ENCODE results near the gene AMER2. TPM values are rescaled to one million over a fixed set of nuclear protein-coding genes. Genes with fewer than 3 reads are reported as not detected.

AMER2 gene
- total and polyA plus RNA-seq, 2 experiments from 2014 or later: 0.09 to 0.15 TPM

DNA sequence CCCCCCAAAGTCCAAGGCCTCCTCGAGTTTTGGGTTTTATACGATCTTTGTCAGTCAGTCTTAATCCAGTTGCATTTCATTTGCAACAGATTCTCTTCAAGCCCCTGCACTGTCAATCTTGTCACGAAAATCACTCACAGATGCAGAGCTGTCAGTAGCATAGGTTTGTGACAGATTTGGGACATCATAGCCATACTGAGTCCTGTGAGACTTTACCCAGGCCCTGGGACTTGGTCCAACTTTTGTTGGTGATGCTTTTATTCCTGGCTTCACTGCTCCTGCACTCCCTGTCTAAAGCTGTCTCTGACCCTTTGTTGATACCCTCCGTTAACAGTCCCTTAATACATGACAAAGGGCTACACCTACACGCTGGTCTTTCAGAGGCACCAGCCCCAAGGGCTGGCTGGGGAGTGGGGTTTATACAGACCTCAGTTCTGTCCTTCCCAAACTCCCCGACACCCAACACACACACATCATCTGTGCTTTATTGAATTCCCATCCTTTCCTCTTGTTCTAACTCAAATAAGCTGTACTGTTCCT, 40.1 kb downstream of the AMER2 start:
- DNase-seq (ENCODE audit: low read depth in 1 of 2, low spot score in 1 of 2): no peak
- H3K27ac ChIP-seq: no peak overlapping the region
- TF ChIP-seq, protein P1, sequence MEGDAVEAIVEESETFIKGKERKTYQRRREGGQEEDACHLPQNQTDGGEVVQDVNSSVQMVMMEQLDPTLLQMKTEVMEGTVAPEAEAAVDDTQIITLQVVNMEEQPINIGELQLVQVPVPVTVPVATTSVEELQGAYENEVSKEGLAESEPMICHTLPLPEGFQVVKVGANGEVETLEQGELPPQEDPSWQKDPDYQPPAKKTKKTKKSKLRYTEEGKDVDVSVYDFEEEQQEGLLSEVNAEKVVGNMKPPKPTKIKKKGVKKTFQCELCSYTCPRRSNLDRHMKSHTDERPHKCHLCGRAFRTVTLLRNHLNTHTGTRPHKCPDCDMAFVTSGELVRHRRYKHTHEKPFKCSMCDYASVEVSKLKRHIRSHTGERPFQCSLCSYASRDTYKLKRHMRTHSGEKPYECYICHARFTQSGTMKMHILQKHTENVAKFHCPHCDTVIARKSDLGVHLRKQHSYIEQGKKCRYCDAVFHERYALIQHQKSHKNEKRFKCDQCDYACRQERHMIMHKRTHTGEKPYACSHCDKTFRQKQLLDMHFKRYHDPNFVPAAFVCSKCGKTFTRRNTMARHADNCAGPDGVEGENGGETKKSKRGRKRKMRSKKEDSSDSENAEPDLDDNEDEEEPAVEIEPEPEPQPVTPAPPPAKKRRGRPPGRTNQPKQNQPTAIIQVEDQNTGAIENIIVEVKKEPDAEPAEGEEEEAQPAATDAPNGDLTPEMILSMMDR (IDR thresholded peaks at IDR 0.05; ENCODE audit: low read depth, low read length): no peak
- no peaks in the 10 kb centered on the region for H3K4me1 ChIP-seq (ENCODE audit: low read depth)
- no peak overlapping the region for H3K4me3 ChIP-seq
- H3K36me3 ChIP-seq: no peaks in the 10 kb centered on the region
- peaks cover 3% of the 10 kb centered on the region for H3K27me3 ChIP-seq
- no peaks in the 10 kb centered on the region for H3K9me3 ChIP-seq (ENCODE audit: low read depth)

DNA sequence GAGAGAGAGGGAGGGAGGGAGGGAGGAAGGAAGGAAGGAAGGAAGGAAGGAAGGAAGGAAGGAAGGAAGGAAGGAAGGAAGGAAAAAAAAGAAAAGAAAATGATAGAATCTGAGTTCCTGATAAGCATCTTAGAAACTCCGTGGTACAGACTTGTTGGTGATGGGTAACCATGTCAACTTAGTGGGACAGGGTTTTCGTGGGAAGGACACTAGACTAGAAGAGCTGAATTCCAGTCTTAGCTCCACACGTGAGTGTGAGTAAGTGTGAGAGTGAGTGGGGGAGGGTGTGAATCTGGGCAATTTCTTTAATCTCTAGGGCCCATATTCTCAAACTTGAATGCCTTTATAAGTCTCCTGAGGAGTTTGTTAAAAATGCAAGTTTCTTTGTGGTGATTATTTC, 41.1 kb downstream of the AMER2 start:
- Histone ChIP-seq H3K9me3 (ENCODE audit: low read depth) (no peaks in the 10 kb centered on the region), H3K27me3 (no peaks in the 10 kb centered on the region), H3K27ac (no peak overlapping the region), H3K4me3 (no peak overlapping the region), H3K36me3 (no peaks in the 10 kb centered on the region), H3K4me1 (ENCODE audit: low read depth) (no peaks in the 10 kb centered on the region)
- TF ChIP-seq, protein P1 (IDR thresholded peaks at IDR 0.05; ENCODE audit: low read depth, low read length): no peak
- no peak for DNase-seq (ENCODE audit: low read depth in 1 of 2, low spot score in 1 of 2)

DNA sequence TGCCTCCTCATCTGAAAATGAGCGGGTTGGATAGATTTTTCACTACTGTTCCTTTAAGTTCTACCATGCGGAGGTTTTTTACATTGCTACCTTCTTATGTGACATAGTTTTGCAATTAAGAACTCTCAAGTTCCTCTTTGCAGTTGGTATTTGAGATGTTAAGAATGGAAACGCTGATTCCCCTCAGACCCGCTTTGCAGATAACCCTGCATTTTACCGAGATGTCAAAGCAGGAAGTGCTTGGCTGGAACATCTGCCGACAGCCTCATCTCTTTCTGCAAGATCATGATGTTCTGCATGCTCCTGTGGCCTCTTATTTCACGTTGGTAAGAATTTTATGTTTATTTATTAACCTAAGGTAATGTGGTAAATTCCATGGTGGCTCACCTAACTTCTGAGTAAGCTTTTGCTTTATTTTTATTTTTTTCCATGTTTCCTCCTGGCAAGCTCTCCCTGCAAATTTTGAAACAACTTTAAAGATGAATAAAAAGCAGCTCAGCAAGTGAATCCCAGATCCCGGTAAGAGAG, 53.6 kb downstream of the AMER2 start:
- DNase-seq (ENCODE audit: low read depth in 1 of 2, low spot score in 1 of 2): no peak
- Histone ChIP-seq H3K36me3 (no peaks in the 10 kb centered on the region), H3K27me3 (no peaks in the 10 kb centered on the region), H3K9me3 (ENCODE audit: low read depth) (no peaks in the 10 kb centered on the region), H3K4me3 (no peak overlapping the region), H3K27ac (no peak overlapping the region), H3K4me1 (ENCODE audit: low read depth) (no peaks in the 10 kb centered on the region)
- TF ChIP-seq, protein P1 (IDR thresholded peaks at IDR 0.05; ENCODE audit: low read depth, low read length): no peak

DNA sequence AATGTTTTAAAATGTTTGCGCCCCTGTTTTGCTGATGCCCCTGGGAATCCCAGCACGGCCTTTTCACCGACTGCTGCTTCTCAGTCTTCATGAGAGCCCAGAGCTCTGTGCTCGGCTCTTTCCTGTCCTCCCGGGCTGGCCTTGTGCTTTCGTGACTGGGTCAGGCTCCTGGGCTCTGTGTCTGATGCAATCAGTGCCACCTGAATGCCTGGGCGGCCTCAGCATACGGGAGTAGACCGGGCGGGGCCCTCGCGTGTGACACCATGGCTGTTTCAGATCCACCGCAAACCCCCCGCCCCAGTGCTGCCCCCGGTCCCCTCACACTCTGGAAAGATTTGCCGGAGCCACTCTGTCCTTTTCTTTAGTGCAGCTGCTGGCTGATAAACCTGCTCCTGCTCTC, 54.8 kb downstream of the AMER2 start:
- TF ChIP-seq, protein P1 (IDR thresholded peaks at IDR 0.05; ENCODE audit: low read depth, low read length): no peak
- DNase-seq (ENCODE audit: low read depth in 1 of 2, low spot score in 1 of 2): no peak
- no peaks in the 10 kb centered on the region for H3K4me1 ChIP-seq (ENCODE audit: low read depth)
- no peaks in the 10 kb centered on the region for H3K36me3 ChIP-seq
- H3K27me3 ChIP-seq: no peaks in the 10 kb centered on the region
- H3K4me3 ChIP-seq: no peak overlapping the region
- no peaks in the 10 kb centered on the region for H3K9me3 ChIP-seq (ENCODE audit: low read depth)
- no peak overlapping the region for H3K27ac ChIP-seq

DNA sequence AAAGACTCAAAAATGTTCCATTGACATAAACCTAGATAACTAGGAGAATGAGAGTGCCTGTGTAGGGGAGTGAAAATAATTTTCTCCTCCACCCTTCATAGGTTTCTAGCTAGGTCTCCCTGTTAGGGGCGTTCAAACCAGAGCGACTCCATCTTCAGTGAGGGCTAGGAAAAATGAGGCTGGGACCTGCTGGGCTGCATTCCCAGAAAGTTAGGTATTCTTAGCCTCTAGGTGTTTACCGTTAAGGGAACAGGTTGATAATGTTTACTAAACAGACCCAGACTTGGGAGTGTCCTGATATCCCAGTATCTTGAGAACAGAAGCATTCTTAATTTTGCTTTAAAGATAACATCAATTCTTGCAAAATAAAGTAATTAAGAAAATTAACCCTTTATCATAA, 56.0 kb downstream of the AMER2 start:
- Histone ChIP-seq H3K27me3 (no peaks in the 10 kb centered on the region), H3K9me3 (ENCODE audit: low read depth) (no peaks in the 10 kb centered on the region), H3K4me3 (no peak overlapping the region), H3K27ac (no peak overlapping the region), H3K36me3 (no peaks in the 10 kb centered on the region), H3K4me1 (ENCODE audit: low read depth) (no peaks in the 10 kb centered on the region)
- TF ChIP-seq, protein P1 (IDR thresholded peaks at IDR 0.05; ENCODE audit: low read depth, low read length): no peak
- no peak for DNase-seq (ENCODE audit: low read depth in 1 of 2, low spot score in 1 of 2)
